Activated CD4-positive, CD25-positive, alpha-beta regulatory T cell (primary cell): ENCODE results near the gene ALS2CL.
"Not testable (repeated sequence)": the region's sequence is repeated elsewhere in the genome, so short reads cannot be mapped to it uniquely, and the experiment has no call there.

Source experiments
- DNase-seq, 4 experiments: peaks; one replicate each; lab custom pipeline; 2025; lab: John Stamatoyannopoulos, UW

ALS2CL gene, protein sequence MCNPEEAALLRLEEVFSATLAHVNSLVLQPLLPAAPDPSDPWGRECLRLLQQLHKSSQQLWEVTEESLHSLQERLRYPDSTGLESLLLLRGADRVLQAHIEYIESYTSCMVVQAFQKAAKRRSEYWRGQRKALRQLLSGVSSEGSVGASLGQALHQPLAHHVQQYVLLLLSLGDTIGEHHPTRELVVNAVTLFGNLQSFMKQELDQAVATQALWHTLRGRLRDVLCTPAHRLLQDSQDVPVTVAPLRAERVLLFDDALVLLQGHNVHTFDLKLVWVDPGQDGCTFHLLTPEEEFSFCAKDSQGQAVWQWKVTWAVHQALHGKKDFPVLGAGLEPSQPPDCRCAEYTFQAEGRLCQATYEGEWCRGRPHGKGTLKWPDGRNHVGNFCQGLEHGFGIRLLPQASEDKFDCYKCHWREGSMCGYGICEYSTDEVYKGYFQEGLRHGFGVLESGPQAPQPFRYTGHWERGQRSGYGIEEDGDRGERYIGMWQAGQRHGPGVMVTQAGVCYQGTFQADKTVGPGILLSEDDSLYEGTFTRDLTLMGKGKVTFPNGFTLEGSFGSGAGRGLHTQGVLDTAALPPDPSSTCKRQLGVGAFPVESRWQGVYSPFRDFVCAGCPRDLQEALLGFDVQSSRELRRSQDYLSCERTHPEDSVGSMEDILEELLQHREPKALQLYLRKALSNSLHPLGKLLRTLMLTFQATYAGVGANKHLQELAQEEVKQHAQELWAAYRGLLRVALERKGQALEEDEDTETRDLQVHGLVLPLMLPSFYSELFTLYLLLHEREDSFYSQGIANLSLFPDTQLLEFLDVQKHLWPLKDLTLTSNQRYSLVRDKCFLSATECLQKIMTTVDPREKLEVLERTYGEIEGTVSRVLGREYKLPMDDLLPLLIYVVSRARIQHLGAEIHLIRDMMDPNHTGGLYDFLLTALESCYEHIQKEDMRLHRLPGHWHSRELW

DNA sequence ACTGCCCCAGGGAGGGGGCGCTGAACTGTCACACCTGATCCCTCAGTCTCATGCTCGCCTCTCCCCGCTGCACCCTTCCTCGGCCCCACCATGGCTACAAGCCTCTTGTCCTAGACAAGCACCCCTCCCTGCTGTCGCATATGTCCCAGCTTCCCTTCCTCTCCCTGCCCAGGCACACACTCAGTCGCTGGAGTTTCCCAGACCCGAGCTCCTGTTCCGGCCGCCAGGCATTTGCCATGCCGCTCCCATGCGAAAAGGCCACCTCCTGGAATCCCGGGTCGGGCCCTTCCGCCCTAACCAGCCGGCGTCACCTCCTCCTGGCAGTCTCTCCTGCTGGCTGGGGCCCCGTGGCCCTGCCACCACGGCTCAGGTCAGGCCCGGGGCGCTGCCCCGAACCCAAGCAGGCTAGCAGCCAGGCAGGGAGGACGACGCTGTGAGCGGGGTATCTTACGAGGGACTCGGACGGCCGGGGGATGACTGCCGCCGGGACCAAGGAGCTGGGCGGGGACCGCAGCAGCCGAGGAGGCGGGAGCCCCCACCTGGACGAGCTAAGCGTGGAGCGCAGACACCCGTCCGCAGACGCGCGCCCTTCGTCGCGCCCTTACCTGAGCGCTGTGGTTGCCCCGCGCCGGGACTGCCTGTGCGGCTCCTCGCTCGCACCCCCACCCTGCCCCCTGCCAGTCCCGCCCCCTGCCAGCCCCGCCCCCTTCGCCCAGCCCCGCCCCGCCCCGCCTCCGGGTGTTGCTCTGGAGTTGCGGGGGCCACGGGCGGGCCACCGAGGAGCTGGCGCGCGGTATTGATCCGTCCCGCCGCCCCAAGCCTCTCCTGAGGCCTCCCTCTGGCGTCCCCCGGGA is at the start of gene ALS2CL:
Gene ALS2CL (minus strand): TSS at position 642 of the 854 bp plus-strand sequence. CDS start 4,239 bp downstream, outside the sequence.
- DNase-seq, result peak; percentile 49 to 60 (median 54)

GRCh38 chr3:46742992-46743585 is 49.6 kb upstream of the ALS2CL start:
- no peak for DNase-seq

GRCh38 chr3:46739565-46739964 is 46.1 kb upstream of the ALS2CL start:
- DNase-seq, result not testable (repeated sequence)

DNA sequence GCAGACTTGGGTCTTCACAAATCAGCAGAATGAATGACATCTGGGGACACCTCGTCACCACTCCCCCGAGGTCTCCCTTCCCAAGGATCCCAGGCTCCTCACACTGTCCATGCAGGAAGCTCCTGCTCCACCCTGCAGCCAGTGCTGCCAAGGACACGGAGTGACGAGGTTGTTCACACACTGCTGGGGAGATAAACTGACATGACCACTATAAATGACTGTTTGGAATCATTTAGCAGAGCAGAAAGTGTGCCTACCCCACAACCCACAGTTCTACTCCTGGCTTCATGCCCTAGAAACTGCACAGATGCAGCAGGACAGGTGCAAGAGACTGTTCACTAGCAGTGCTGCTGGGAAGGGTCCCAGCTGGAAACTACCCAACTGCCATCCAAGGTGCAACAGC is 43.9 kb upstream of the ALS2CL start:
- no peak for DNase-seq

GRCh38 chr3:46736006-46736872 is 42.8 kb upstream of the ALS2CL start:
- no peak for DNase-seq

DNA sequence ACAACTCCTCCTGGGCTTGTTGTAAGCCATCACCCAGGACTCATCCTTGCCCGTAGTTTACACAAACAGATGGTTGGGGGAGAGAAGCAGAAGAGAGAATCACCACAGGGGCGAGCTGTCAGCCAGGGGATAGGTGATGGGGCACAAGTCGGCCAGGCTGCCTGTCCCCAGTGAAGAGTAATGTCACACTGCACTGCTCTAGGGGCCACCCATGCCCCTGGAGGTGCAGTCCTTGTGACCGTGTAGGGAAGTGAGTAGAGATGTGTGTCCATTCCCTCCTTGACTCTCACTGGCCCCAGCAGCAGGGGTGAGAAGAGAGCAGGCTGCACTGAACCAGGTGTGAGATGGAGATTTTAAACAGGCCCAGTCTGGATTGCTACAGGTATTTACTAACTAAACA is 41.3 kb upstream of the ALS2CL start:
- no peak for DNase-seq

GRCh38 chr3:46733026-46733800 is 39.7 kb upstream of the ALS2CL start:
- no peak for DNase-seq

GRCh38 chr3:46731795-46732194 is 38.3 kb upstream of the ALS2CL start:
- DNase-seq, result no peak

DNA sequence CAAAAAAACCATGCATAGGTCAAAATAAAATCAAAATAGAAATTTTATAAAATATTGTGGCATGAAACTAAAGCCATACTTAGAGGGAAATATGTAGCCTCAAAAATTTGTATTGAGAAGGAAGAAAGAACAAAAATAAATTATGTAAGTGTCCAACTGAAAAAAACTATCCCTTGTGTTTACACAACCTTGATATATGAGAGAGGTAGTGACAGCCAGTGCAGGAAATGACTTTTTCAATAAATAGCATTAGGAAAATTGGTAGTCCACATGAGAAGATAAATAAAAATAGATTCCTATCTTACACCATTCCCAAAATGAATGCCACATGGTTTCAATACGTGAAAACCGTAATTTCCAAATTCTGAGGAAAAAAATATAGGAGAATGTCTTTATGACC is 37.3 kb upstream of the ALS2CL start:
- no peak for DNase-seq

- no peak for DNase-seq
Measured at GRCh38 chr3:46729038-46729437, 35.6 kb upstream of the ALS2CL start.

DNA sequence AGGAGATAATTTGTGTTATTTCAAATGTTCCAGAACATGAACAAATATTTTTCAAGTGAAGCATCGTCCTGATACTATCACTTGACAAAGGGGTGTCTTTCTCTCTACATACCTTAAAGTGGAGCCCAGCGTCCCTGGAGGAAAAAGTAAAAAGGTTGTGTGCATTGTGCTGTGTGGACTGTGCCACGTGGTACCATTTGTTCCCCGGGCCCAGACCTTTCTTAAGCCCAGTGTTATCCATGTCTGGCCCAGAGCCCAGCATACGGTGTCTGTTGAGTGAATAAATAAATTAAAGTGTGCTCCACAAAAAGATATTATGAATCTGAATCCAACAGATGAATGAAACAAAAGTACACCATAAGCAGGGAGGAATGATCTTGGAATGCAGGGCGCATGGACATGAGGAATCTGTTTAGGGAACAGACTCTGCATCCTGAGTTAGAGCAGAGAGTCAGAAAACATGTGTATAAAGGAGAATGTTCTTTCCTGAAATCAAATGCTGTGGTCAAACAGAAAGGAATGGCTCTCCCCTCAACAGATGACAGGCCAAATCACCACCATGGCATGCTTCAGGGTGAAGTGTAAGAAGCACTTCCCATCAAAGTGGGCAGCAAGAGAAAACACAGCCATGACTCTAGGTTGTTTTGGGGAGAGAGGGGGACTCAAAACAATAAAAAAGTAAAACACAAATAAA is 32.3 kb upstream of the ALS2CL start:
- no peak for DNase-seq

- DNase-seq, result no peak
Measured at GRCh38 chr3:46724424-46724823, 30.9 kb upstream of the ALS2CL start.

DNA sequence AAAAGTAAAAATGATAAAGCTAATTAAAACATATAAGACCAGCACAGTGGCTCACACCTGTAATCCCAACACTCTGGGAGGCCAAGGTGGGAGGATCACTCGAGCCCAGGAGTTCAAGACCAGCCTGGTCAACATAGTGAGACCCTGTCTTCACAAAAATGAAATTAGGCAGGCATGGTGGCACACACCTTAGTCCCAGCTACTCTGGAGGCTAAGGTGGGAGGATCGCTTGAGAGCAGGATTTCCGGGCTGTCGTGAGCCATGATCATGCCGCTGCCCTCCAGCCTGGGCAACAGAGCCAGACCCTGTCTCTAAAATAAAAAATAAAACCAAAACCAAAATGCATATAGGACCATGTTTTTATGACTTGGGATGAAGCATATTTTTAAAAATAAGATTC is 29.0 kb upstream of the ALS2CL start:
- no peak for DNase-seq

DNA sequence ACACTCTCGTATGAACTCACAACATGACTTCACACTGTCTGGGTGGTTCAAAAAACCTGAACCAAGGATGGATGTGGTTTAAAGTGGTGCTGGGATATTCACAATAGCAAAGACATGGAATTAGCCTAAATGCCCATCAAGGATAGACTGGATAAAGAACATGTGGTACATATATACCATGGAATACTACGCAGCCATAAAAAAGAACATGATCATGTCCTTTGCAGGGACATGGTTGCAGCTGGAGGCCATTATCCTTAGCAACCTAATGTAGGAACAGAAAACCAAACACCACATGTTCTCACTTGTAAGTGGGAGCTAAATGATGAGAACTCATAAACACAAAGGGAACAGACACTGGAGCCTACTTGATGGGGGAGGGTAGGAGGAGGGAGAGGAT is 27.5 kb upstream of the ALS2CL start:
- no peak for DNase-seq

DNA sequence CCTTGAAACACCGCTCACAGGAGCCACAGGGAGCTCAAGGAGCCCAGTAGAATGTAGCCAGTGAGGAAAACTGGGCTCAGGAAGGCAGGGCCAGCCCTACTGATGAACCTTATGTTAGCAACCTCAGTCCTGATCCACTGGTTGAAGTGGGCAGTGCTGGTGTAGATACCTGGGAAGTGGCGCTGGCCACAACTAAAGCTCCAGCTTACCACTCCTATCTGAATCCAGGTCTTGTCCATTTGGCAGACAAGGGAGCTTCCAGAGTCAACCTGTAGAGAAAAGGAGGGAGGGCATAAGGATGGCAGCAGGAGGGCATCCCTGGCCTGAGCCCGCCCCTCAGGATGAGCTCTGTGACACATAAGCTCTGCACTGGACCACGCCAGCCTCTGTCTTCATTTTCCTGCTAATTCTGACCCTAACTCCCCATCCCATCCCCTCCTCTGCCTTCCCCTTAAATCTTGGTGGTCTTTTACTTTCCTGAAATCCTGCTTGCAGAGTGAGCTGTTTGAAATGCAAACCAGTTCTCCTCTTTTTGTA is 26.3 kb upstream of the ALS2CL start:
- DNase-seq, result no peak

DNA sequence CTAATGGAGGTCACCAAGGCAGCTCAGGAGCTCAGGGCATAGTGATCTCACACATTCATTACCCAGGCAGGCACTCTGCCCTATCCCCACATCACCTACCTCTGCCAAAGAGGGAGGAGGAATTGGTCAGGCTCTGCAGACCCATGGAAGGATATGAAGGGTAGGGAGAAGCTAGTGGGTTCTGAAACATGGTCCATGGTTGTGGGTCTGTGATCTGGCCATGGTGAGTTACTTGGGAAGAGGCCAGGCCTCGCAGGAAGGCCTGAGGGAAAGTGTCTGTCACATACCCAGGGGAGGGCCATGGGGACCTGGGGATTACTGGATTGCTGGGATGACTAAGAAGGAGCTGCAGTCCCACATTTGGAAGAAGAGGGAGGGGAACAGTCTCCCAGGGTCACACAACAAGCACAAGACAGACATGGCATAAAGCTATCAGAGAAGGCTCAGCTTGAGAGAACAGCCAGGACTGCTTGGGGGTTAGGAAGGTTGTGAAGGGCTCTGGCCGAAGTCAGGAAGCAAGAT is 25.6 kb upstream of the ALS2CL start:
- no peak for DNase-seq

DNA sequence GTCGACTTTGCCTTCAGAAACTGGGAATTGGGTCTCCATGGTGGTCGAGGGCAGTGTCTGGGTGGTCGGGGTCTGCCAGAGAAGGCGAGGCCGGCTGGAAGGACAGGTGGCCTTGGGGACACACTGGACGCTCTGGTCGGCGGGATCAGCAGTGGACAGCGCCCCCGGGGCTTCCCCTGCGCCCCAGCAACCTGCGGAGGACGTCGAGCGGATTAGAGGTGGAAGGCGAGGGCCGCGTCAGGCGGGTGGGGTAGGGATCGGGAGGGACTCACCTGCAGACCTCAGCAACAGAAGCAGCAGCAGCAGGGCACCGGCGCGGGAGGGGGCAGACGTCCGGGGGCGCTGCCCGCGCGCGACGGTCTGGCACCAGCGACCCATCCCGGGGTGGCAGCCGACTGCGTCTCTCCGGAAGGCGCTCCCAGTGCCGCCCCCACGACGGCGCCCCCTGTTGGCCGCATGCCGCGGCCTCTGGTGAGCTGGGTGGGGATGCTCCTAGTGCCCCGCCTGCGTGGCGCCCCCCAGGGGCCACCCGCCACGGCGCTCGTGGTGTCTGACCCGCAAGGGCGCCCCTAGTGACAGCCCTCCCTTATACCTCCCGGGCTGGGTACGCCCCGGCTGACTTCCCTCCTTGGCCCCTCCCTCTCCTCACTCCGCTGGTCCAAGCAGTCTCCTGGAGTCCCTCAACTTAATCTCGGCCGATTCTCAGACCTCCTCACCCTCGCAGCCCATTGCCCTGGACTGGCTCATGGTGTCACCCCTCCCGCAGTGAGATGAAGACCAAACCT is 24.2 kb upstream of the ALS2CL start, which contains the start of gene PRSS50:
Gene PRSS50 (minus strand): TSS at position 423 of the 785 bp plus-strand sequence. CDS start 45 bp downstream, at position 378.
- no peak for DNase-seq
